SK-N-SH (cell line): Measurements from ENCODE around the gene RIC3. TPM values are rescaled to one million over a fixed set of nuclear protein-coding genes. Genes with fewer than 3 reads are reported as not detected.

Source experiments
- CTCF ChIA-PET: fragments of 300-600, 350-600 bp; formaldehyde crosslinking; extraction: SDS; loops from one replicate; lab custom pipeline; 2021; lab: Yijun Ruan, JAX
- POLR2A ChIA-PET: fragments of 350-600 bp; sonication (Branson Sonifier 250); formaldehyde crosslinking; extraction: SDS; loops from one replicate; lab custom pipeline; 2020; ENCODE audit warnings: antibody characterized with exemption, inconsistent platforms; lab: Yijun Ruan, JAX
- DNase-seq: peaks from one replicate; pipeline ENCODE4 v3.0.0; 2012
- H2AFZ ChIP-seq: fragments of 200-600 bp; sonication (generic); 2 replicates; pipeline ENCODE4 v1.8.1; 2016; ENCODE audit warnings: antibody characterized with exemption, mild to moderate bottlenecking, low read depth
- H3F3A ChIP-seq: fragments of 200-600 bp; sonication (generic); replicated peaks from 2 replicates; pipeline ENCODE3; 2016; ENCODE audit warnings: antibody characterized with exemption, mild to moderate bottlenecking; ENCODE audit not compliant: insufficient read depth
- H3K27ac ChIP-seq, 2 experiments: fragments of 200-500 bp in 1 of 2; fragments of 200-600 bp in 1 of 2; sonication (Bioruptor generic) in 1 of 2; sonication (generic), shearing (Covaris generic) in 1 of 2; 2 replicates each; pipeline versions ENCODE4 v1.5.1 to v1.6.1; 2014 to 2016; ENCODE audit warnings: low read depth in 2 of 2, inconsistent platforms in 1 of 2, low read length in 1 of 2, mild to moderate bottlenecking in 1 of 2, mixed read lengths in 1 of 2
- H3K27me3 ChIP-seq: fragments of 200-600 bp; sonication (generic), shearing (Covaris generic); 2 replicates; pipeline ENCODE4 v1.6.1; 2016; ENCODE audit warnings: mixed run types; ENCODE audit not compliant: insufficient read depth
- H3K36me3 ChIP-seq, 2 experiments: fragments of 200-500 bp in 1 of 2; fragments of 200-600 bp in 1 of 2; sonication (Bioruptor generic) in 1 of 2; sonication (generic) in 1 of 2; replicated peaks in 1 of 2; 2 replicates each; pipeline versions ENCODE3 to v1.5.1; 2014 to 2016; ENCODE audit warnings: low read length in 1 of 2, mild to moderate bottlenecking in 1 of 2; ENCODE audit not compliant: insufficient read depth in 2 of 2, control insufficient read depth in 1 of 2
- H3K4me1 ChIP-seq, 2 experiments: fragments of 200-500 bp in 1 of 2; fragments of 200-600 bp in 1 of 2; sonication (Bioruptor generic) in 1 of 2; sonication (generic), shearing (Covaris generic) in 1 of 2; 2 replicates each; pipeline versions ENCODE4 v1.5.1 to v1.6.1; 2014 to 2016; ENCODE audit warnings: low read depth in 1 of 2, low read length in 1 of 2, mixed run types in 1 of 2; ENCODE audit not compliant: insufficient read depth in 2 of 2, control insufficient read depth in 1 of 2
- H3K4me2 ChIP-seq: fragments of 200-600 bp; sonication (generic), shearing (Covaris generic); 2 replicates; pipeline ENCODE4 v1.6.1; 2017; ENCODE audit warnings: mixed run types
- H3K4me3 ChIP-seq, 2 experiments: fragments of 200-500 bp in 1 of 2; fragments of 200-600 bp in 1 of 2; sonication (Bioruptor generic) in 1 of 2; sonication (generic), shearing (Covaris generic) in 1 of 2; 2 replicates each; pipeline versions ENCODE4 v1.5.1 to v1.8.1; 2014 to 2016; ENCODE audit warnings: low read depth in 2 of 2, inconsistent platforms in 1 of 2, low read length in 1 of 2, mild to moderate bottlenecking in 1 of 2, mixed read lengths in 1 of 2, moderate library complexity in 1 of 2
- H3K79me2 ChIP-seq: fragments of 200-600 bp; sonication (generic); 2 replicates; pipeline ENCODE4 v1.8.1; 2017; ENCODE audit warnings: mild to moderate bottlenecking; ENCODE audit not compliant: insufficient read depth
- H3K9ac ChIP-seq: fragments of 200-600 bp; sonication (generic); 2 replicates; pipeline ENCODE4 v1.6.1; 2017; ENCODE audit warnings: mixed run types
- H3K9me2 ChIP-seq: fragments of 200-600 bp; sonication (generic); 2 replicates; pipeline ENCODE4 v1.6.1; 2017; ENCODE audit warnings: mixed run types
- H3K9me3 ChIP-seq: fragments of 200-600 bp; sonication (generic); 2 replicates; pipeline ENCODE4 v1.6.1; 2017; ENCODE audit warnings: mixed run types, mild to moderate bottlenecking, moderate library complexity
- H4K20me1 ChIP-seq: fragments of 200-600 bp; sonication (generic); 2 replicates; pipeline ENCODE4 v1.6.1; 2017; ENCODE audit warnings: mild to moderate bottlenecking, mixed run types; ENCODE audit not compliant: insufficient read depth
- FOSL2 ChIP-seq: IDR thresholded peaks from 2 replicates; pipeline ENCODE4 v1.4.0; 2012; ENCODE audit warnings: low read depth, mild to moderate bottlenecking, moderate library complexity, borderline replicate concordance
- GATA2 ChIP-seq: sonication (generic); formaldehyde crosslinking; IDR thresholded peaks from 2 replicates; pipeline ENCODE4 v1.5.0; 2020; ENCODE audit warnings: mild to moderate bottlenecking, missing genetic modification reagents
- POLR2AphosphoS5 ChIP-seq: IDR thresholded peaks from 2 replicates; pipeline ENCODE4 v1.6.1; 2012; ENCODE audit warnings: low read depth, low read length
- RAD21 ChIP-seq: IDR thresholded peaks from 2 replicates; pipeline ENCODE4 v1.6.1; 2012; ENCODE audit warnings: mild to moderate bottlenecking, low read length
- RXRA ChIP-seq: IDR thresholded peaks from 2 replicates; pipeline ENCODE4 v1.4.0; 2012; ENCODE audit warnings: low read depth, mild to moderate bottlenecking, borderline replicate concordance
- WGBS: methylation state at CpG from one replicate; pipeline ENCODE4 v1.1.6; 2017; ENCODE audit warnings: low lambda C conversion rate; 5-methylcytosine and 5-hydroxymethylcytosine counted together
- polyA plus RNA-seq, 3 experiments: library from polyadenylated mRNA; depleted of rRNA; stranded (reverse); fragments of >200 nt; gene quantifications; 2 replicates each; pipeline ENCODE4 v1.2.3, GENCODE V29; 2012
- TF ChIP-seq, protein P1 (sequence below): fragments of 150-350 bp; IDR thresholded peaks from 2 replicates; pipeline ENCODE4 v1.6.1; 2016; ENCODE audit warnings: mild to moderate bottlenecking, low read depth, low read length
- TF ChIP-seq, protein P2 (sequence below): IDR thresholded peaks from 2 replicates; pipeline ENCODE4 v1.4.0; 2012; ENCODE audit warnings: low read depth
- TF ChIP-seq, protein P3 (sequence below): IDR thresholded peaks from 2 replicates; pipeline ENCODE4; 2012
- TF ChIP-seq, protein P4 (sequence below): fragments of 200-600 bp; sonication (generic); IDR thresholded peaks from 2 replicates; pipeline ENCODE4 v1.6.1; 2017; ENCODE audit warnings: antibody characterized with exemption, mild to moderate bottlenecking, moderate library complexity

RIC3 gene
- polyA plus RNA-seq, 1 of the 3 experiments (the other 2 are of a cell fraction): 0.54 TPM

DNA sequence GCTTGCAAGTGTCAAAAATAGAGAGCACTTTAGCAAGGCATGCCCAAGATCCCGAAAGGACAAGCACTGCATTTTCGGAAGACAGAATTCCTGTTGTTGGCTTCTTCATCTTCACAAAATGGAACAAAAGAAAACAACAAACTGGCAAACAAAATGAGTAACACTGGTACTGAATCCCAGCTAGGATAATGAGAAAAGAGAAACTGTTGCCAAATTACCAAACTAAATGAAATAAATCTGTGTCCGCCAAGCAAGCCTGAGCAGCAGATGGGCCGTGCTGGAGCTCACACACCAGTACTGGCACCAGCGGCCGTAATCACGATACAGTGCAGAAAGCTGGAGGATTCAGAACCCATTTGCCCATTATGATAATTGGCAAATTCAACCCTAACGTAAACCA is 57.2 kb downstream of the RIC3 start:
- H3K79me2 ChIP-seq: no peaks in the 10 kb centered on the region
- H3K36me3 ChIP-seq: peaks cover 0 to 18% of the 10 kb centered on the region in 2 experiments
- WGBS: 62% methylated on average over 8 of the region's 8 CpGs
- H2AFZ ChIP-seq: no peak overlapping the region
- ChIA-PET CTCF (interaction anchor here (0.6 to 7.0 kb wide), 6 partner anchors 12 to 1018 kb away, joined by 3 to 46 read pairs (median 3); no protein-coding TSS in a partner anchor), POLR2A (no interaction called here)
- no peaks in the 10 kb centered on the region for H4K20me1 ChIP-seq
- H3K9me3 ChIP-seq: 0 out of 2 replicates have a peak, but pooled peaks cover 3% of the 10 kb centered on the region
- H3K4me3 ChIP-seq: no peak overlapping the region
- peak overlapping the region in 1 of 2 experiments; percentile 64; a peak in 2 of 4 replicates for H3K27ac ChIP-seq
- H3K4me2 ChIP-seq: no peak overlapping the region
- H3K27me3 ChIP-seq: no peaks in the 10 kb centered on the region
- H3K9me2 ChIP-seq: no peaks in the 10 kb centered on the region
- DNase-seq: no peak
- TF ChIP-seq POLR2AphosphoS5 (no peak), RXRA (no peak)
- H3F3A ChIP-seq: no peaks in the 10 kb centered on the region
- peaks cover 0 to 13% of the 10 kb centered on the region in 2 experiments; a peak in 2 of 4 replicates for H3K4me1 ChIP-seq
- no peak overlapping the region for H3K9ac ChIP-seq

DNA sequence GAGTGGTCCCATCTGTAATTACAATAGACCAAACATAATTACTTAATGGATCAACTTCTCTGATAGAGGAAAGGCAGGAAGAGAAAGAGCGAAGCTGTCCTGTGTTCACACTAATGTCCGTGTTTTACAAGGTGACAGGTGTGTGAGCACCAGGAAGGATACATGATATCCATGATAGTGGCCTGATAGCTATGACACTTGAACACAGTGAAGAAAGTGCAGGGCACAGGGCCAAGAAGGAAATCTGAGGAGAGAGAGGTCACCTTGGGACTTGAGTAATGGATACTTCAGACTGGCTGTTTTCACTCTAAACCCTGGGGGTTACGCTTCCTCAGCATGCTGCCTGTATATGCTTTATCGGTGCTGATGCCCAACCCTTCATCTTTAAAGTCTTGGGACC is 58.4 kb downstream of the RIC3 start:
- no peaks in the 10 kb centered on the region for H3K79me2 ChIP-seq
- no peak overlapping the region for H2AFZ ChIP-seq
- no peaks in the 10 kb centered on the region for H3K9me2 ChIP-seq
- no peak overlapping the region for H3K4me3 ChIP-seq
- TF ChIP-seq, protein P1, sequence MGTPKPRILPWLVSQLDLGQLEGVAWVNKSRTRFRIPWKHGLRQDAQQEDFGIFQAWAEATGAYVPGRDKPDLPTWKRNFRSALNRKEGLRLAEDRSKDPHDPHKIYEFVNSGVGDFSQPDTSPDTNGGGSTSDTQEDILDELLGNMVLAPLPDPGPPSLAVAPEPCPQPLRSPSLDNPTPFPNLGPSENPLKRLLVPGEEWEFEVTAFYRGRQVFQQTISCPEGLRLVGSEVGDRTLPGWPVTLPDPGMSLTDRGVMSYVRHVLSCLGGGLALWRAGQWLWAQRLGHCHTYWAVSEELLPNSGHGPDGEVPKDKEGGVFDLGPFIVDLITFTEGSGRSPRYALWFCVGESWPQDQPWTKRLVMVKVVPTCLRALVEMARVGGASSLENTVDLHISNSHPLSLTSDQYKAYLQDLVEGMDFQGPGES: no peak
- TF ChIP-seq, protein P2, sequence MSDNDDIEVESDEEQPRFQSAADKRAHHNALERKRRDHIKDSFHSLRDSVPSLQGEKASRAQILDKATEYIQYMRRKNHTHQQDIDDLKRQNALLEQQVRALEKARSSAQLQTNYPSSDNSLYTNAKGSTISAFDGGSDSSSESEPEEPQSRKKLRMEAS: no peak
- TF ChIP-seq, protein P3, sequence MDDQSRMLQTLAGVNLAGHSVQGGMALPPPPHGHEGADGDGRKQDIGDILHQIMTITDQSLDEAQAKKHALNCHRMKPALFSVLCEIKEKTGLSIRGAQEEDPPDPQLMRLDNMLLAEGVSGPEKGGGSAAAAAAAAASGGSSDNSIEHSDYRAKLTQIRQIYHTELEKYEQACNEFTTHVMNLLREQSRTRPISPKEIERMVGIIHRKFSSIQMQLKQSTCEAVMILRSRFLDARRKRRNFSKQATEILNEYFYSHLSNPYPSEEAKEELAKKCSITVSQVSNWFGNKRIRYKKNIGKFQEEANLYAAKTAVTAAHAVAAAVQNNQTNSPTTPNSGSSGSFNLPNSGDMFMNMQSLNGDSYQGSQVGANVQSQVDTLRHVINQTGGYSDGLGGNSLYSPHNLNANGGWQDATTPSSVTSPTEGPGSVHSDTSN: no peak
- TF ChIP-seq FOSL2: no peak
- H3K27ac ChIP-seq: no peak overlapping the region; a peak in 1 of 4 replicates
- no peak for DNase-seq
- H3F3A ChIP-seq: no peaks in the 10 kb centered on the region
- H3K36me3 ChIP-seq: peaks cover 0 to 29% of the 10 kb centered on the region in 2 experiments
- H3K27me3 ChIP-seq: no peaks in the 10 kb centered on the region
- 77% methylated on average over 4 of the region's 4 CpGs for WGBS
- H4K20me1 ChIP-seq: no peaks in the 10 kb centered on the region
- 0 out of 2 replicates have a peak, but pooled peaks cover 3% of the 10 kb centered on the region for H3K9me3 ChIP-seq
- H3K4me1 ChIP-seq: peaks cover 0 to 13% of the 10 kb centered on the region in 2 experiments; a peak in 2 of 4 replicates
- CTCF ChIA-PET: interaction anchor here (0.7 to 7.0 kb wide), 4 partner anchors 11 to 104 kb away, joined by 3 to 46 read pairs (median 28); no protein-coding TSS in a partner anchor
- POLR2A ChIA-PET: no interaction called here
- H3K9ac ChIP-seq: no peak overlapping the region
- H3K4me2 ChIP-seq: no peak overlapping the region

DNA sequence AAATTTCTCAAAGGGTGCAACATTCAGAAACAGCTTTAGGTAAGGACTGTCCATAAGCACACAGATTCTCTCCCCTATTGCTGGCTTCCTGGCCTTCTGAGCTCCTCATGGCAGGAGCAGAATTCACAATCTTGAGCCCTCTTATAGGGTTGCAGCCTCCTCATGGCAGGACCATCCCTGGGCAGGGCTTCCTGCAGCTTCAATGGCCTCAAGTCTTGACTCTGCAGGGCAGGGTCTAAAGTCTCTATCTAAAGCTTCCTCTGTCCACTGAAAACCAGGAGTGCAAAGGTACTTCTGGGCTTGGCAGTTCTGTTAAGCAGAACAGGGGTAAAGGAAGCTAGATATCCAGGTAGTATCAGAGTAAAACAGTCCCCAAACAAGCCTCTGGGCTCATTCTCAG is 59.1 kb downstream of the RIC3 start:
- H4K20me1 ChIP-seq: no peaks in the 10 kb centered on the region
- H3K9me3 ChIP-seq: 0 out of 2 replicates have a peak, but pooled peaks cover 1% of the 10 kb centered on the region
- H3K36me3 ChIP-seq: peaks cover 0 to 36% of the 10 kb centered on the region in 2 experiments
- no peaks in the 10 kb centered on the region for H3F3A ChIP-seq
- ChIA-PET POLR2A (no interaction called here), CTCF (interaction anchor here (3.0 to 7.0 kb wide), 3 partner anchors 11 to 104 kb away, joined by 14 to 46 read pairs (median 43); no protein-coding TSS in a partner anchor)
- H3K4me1 ChIP-seq: peaks cover 0 to 13% of the 10 kb centered on the region in 2 experiments; a peak in 2 of 4 replicates
- no peaks in the 10 kb centered on the region for H3K27me3 ChIP-seq
- TF ChIP-seq GATA2 (no peak), RAD21 (no peak)
- TF ChIP-seq, protein P4, sequence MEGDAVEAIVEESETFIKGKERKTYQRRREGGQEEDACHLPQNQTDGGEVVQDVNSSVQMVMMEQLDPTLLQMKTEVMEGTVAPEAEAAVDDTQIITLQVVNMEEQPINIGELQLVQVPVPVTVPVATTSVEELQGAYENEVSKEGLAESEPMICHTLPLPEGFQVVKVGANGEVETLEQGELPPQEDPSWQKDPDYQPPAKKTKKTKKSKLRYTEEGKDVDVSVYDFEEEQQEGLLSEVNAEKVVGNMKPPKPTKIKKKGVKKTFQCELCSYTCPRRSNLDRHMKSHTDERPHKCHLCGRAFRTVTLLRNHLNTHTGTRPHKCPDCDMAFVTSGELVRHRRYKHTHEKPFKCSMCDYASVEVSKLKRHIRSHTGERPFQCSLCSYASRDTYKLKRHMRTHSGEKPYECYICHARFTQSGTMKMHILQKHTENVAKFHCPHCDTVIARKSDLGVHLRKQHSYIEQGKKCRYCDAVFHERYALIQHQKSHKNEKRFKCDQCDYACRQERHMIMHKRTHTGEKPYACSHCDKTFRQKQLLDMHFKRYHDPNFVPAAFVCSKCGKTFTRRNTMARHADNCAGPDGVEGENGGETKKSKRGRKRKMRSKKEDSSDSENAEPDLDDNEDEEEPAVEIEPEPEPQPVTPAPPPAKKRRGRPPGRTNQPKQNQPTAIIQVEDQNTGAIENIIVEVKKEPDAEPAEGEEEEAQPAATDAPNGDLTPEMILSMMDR: no peak
- H3K4me3 ChIP-seq: no peak overlapping the region
- H3K79me2 ChIP-seq: no peaks in the 10 kb centered on the region
- no peak for DNase-seq
- no peaks in the 10 kb centered on the region for H3K9me2 ChIP-seq
- H2AFZ ChIP-seq: no peak overlapping the region
- no peak overlapping the region for H3K9ac ChIP-seq
- H3K27ac ChIP-seq: no peak overlapping the region
- no peak overlapping the region for H3K4me2 ChIP-seq
